HUES48 (cell line): ENCODE data around the gene WDR87.
"Not testable (repeated sequence)": the region's sequence is repeated elsewhere in the genome, so short reads cannot be mapped to it uniquely, and the experiment has no call there.

Experiments used
- H3K27ac ChIP-seq: one replicate; pipeline ENCODE4 v1.7.0; 2013; ENCODE audit warnings: low read depth, low read length, inconsistent platforms
- H3K27me3 ChIP-seq: 2 replicates; pipeline ENCODE4 v1.6.1; 2013; ENCODE audit warnings: mild to moderate bottlenecking, low read length; ENCODE audit not compliant: control insufficient read depth, insufficient read depth
- H3K36me3 ChIP-seq: 2 replicates; pipeline ENCODE4 v1.6.1; 2013; ENCODE audit warnings: low read length; ENCODE audit not compliant: control insufficient read depth, insufficient read depth
- H3K4me1 ChIP-seq: 2 replicates; pipeline ENCODE4 v1.6.1; 2013; ENCODE audit warnings: mild to moderate bottlenecking, low read length; ENCODE audit not compliant: control insufficient read depth, insufficient read depth
- H3K4me3 ChIP-seq: 2 replicates; pipeline ENCODE4 v1.5.1; 2013; ENCODE audit warnings: mild to moderate bottlenecking, low read depth, low read length
- H3K9ac ChIP-seq: 2 replicates; pipeline ENCODE4 v1.6.1; 2013; ENCODE audit warnings: mild to moderate bottlenecking, low read depth, low read length, moderate library complexity
- H3K9me3 ChIP-seq: 2 replicates; pipeline ENCODE4 v1.6.1; 2013; ENCODE audit warnings: low read length; ENCODE audit not compliant: control insufficient read depth, insufficient read depth

WDR87 gene

GRCh38 chr19:37877147-37877546 is 29.2 kb downstream of the WDR87 start:
- Histone ChIP-seq H3K4me3 (no peak overlapping the region), H3K27me3 (no peaks in the 10 kb centered on the region), H3K27ac (no peak overlapping the region), H3K9me3 (peaks cover 5% of the 10 kb centered on the region), H3K36me3 (no peaks in the 10 kb centered on the region), H3K9ac (no peak overlapping the region), H3K4me1 (peaks cover 5% of the 10 kb centered on the region; the same call in 1 of the 2 replicates)

DNA sequence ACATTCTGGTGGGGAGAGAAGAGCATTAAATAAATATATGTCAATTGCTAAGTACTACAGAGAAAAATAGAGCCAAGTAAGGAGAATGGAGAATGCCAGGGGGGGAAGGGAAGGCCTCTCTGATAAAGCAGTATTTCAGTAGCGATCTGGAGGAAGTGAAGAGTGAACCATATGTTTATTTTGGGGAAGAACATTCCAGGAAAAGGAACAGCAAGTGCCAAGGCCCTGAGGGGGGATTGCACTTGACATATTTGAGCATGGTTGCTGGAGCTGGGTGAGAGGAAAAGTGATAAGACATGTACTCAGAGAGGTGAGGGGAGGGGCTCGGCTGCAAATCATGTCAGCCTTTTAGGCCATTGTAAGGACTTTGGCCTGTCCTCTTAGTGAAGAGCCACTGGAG is 30.4 kb downstream of the WDR87 start:
- peaks cover 1% of the 10 kb centered on the region for H3K9me3 ChIP-seq
- no peak overlapping the region for H3K27ac ChIP-seq
- no peak overlapping the region for H3K4me3 ChIP-seq
- H3K9ac ChIP-seq = no peak overlapping the region
- H3K4me1 ChIP-seq = peaks cover 5% of the 10 kb centered on the region; the same call in 1 of the 2 replicates
- H3K36me3 ChIP-seq = no peaks in the 10 kb centered on the region
- no peaks in the 10 kb centered on the region for H3K27me3 ChIP-seq

DNA sequence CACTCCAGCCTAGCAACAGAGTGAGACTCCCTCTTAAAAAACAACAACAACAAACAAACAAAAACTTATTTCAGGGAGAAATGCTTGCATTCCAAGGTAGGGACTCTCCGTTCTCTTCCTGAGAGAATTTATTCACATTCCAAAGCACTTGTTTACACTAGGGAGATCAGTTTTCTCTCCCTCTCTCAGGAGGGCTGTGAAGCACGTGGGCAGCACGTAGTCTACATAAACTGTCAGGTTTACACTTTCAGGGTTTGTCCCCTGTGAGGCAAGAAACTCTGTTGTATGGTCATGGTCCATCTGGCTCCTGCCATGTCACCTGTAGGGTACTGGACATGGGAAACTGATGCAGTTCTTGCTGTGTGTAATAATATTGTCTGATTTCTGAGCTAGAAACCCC is 31.6 kb downstream of the WDR87 start:
- no peak overlapping the region for H3K4me3 ChIP-seq
- H3K9me3 ChIP-seq = peaks cover 12% of the 10 kb centered on the region
- H3K27ac ChIP-seq = no peak overlapping the region
- H3K4me1 ChIP-seq = peaks cover 5% of the 10 kb centered on the region; the same call in 1 of the 2 replicates
- H3K27me3 ChIP-seq = no peaks in the 10 kb centered on the region
- H3K36me3 ChIP-seq = no peaks in the 10 kb centered on the region
- no peak overlapping the region for H3K9ac ChIP-seq

DNA sequence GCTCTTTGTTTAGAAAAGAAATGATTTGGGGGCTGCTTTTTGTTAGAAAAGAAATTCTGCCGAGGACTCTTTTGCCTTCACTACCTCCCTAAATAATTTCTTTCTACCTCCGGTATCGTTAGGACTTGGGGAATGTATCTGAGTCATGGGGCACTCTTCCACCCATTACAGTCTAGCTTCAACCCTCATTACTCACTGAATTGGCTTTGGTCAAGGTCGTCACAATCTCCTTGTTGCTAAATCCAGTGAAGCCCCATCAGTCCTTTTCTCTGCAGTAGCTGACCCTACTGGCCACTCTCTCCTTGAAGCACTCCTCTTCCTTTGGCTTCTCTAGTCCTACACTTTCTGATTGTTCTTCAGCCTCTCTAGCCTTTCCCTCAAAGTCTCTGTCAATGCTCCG is 34.0 kb downstream of the WDR87 start:
- peaks cover 17% of the 10 kb centered on the region for H3K9me3 ChIP-seq
- H3K4me3 ChIP-seq = no peak overlapping the region
- peaks cover 5% of the 10 kb centered on the region; the same call in 1 of the 2 replicates for H3K4me1 ChIP-seq
- no peaks in the 10 kb centered on the region for H3K36me3 ChIP-seq
- H3K9ac ChIP-seq = no peak overlapping the region
- H3K27ac ChIP-seq = no peak overlapping the region
- no peaks in the 10 kb centered on the region for H3K27me3 ChIP-seq

DNA sequence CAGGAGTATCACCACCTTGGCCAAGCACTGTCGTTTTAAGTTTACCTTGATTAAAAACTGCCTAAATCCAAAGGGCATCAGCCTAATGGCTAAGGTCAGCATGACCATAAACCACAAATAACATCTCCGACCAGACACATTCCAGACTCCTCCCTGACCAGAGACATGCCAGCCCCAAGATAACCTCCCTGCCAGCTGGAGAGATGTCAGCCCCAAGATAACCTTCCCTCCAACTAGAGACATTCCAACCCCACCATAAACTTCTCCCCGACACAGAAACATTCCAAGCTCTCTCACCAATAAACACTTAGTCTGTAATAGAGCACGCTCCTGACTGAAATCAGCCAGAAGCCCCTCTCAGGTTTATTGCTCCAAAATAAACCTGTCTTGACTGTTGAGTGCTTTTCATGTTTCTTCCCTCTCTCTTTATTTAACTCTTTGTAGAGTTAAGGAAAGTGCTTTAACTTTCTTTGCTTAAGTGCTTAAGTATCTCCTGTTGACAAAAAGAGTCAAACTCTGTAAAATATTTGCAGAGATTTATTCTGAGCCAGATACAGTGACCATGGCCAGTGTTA is 36.5 kb downstream of the WDR87 start:
- H3K27me3 ChIP-seq = no peaks in the 10 kb centered on the region
- H3K4me3 ChIP-seq = no peak overlapping the region
- peaks cover 17% of the 10 kb centered on the region for H3K9me3 ChIP-seq
- H3K27ac ChIP-seq = no peak overlapping the region
- peaks cover 8% of the 10 kb centered on the region for H3K4me1 ChIP-seq
- H3K9ac ChIP-seq = no peak overlapping the region
- no peaks in the 10 kb centered on the region for H3K36me3 ChIP-seq

GRCh38 chr19:37867831-37868230 is 38.6 kb downstream of the WDR87 start:
- H3K36me3 ChIP-seq = no peaks in the 10 kb centered on the region
- no peak overlapping the region for H3K9ac ChIP-seq
- peaks cover 9% of the 10 kb centered on the region for H3K4me1 ChIP-seq
- no peak overlapping the region for H3K27ac ChIP-seq
- no peak overlapping the region for H3K4me3 ChIP-seq
- peaks cover 17% of the 10 kb centered on the region for H3K9me3 ChIP-seq
- no peaks in the 10 kb centered on the region for H3K27me3 ChIP-seq

GRCh38 chr19:37865930-37866329 is 40.5 kb downstream of the WDR87 start:
- H3K4me1 ChIP-seq, H3K4me3 ChIP-seq, H3K9ac ChIP-seq, H3K36me3 ChIP-seq, H3K27me3 ChIP-seq: not testable (repeated sequence)
- Histone ChIP-seq H3K27ac (peak overlapping the region; percentile 66), H3K9me3 (peaks cover 15% of the 10 kb centered on the region)

GRCh38 chr19:37864501-37864900 is 41.9 kb downstream of the WDR87 start:
- Histone ChIP-seq H3K27ac (no peak overlapping the region), H3K4me1 (peaks cover 9% of the 10 kb centered on the region), H3K4me3 (no peak overlapping the region), H3K36me3 (no peaks in the 10 kb centered on the region), H3K9me3 (peaks cover 3% of the 10 kb centered on the region; the same call in 1 of the 2 replicates), H3K27me3 (no peaks in the 10 kb centered on the region), H3K9ac (no peak overlapping the region)

DNA sequence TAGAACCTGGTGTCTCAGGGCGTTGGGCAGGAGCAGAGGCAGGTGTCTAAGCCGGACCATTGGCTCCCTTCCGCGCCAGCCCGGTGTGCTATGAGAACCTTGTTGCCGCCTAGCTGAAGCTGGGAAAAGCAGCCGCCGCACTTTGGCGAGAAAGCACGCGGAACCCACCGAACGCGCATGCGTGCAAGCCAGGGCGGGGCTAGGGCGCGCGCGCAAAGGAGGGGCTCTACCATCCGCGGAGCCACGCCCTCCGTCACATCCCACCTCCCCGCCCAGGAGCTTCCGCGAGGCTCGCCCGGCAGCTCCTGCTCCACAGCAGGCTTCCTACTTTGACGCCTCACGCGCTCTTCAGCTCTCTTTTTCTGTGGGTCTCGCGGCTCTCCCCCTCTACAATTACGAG is 51.3 kb downstream of the WDR87 start:
- Histone ChIP-seq H3K27ac (no peak overlapping the region), H3K4me3 (no peak overlapping the region), H3K4me1 (no peaks in the 10 kb centered on the region), H3K9ac (no peak overlapping the region), H3K36me3 (no peaks in the 10 kb centered on the region), H3K27me3 (no peaks in the 10 kb centered on the region), H3K9me3 (no peaks in the 10 kb centered on the region)

GRCh38 chr19:37845932-37846331 is 60.5 kb downstream of the WDR87 start:
- H3K27ac ChIP-seq = no peak overlapping the region
- no peaks in the 10 kb centered on the region for H3K4me1 ChIP-seq
- no peak overlapping the region for H3K9ac ChIP-seq
- H3K36me3 ChIP-seq = no peaks in the 10 kb centered on the region
- H3K27me3 ChIP-seq = no peaks in the 10 kb centered on the region
- H3K9me3 ChIP-seq = no peaks in the 10 kb centered on the region; the same call in 1 of the 2 replicates
- H3K4me3 ChIP-seq = no peak overlapping the region
